ENCODE measurements around the gene IL12B. TPM values are rescaled to one million over a fixed set of nuclear protein-coding genes. Genes with fewer than 3 reads are reported as not detected.
"Not testable (repeated sequence)": the region's sequence is repeated elsewhere in the genome, so short reads cannot be mapped to it uniquely, and the experiment has no call there.

Gene IL12B
- total RNA-seq, result not detected

DNA sequence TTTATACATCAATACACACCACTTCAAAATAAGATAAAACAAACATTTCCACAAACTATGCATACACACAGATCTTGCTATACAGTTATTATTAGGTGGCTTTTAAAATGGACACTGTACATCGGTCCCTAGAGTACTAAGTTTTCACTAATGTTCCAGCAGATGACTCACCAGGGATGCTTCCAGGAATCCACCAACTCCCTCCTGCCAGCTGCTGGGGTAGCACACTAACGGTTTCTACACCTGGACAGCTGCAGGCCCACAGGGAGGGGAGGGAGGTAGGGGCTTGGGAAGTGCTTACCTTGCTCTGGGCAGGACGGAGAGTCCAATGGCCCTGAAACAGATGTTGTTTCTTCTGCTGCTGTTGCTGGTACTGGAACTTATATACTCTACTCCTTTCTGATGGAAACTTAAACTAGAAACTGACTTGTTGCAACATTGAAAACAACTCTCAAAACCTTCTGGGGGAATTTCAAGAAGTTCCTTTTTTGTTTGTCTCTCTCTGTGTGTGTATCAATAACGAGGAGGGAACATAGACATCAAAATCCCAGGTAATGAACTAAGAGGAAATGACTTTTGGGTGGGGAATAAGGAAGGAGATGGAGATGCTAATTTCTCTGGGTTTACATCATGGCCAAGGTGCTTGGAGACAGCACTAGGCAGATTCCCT is at the start of gene IL12B:
Gene IL12B, minus strand, starts transcription at position 357 of the 670 bp plus-strand sequence. CDS start 3,705 bp downstream, outside the sequence.
- peaks cover 10% of the 10 kb centered on the region for H3K27me3 Mint-ChIP-seq
- ATAC-seq (no peak), DNase-seq (no peak)
- H3K9me3 Mint-ChIP-seq, result no peaks in the 10 kb centered on the region
- peak within 1 kb of the TSS; percentile 56 for H3K4me3 Mint-ChIP-seq
- H3K36me3 Mint-ChIP-seq (ENCODE audit: low read depth), result no peaks in the 10 kb centered on the region
- intact Hi-C loops (cut with micrococcal nuclease), result no loop called here
- no peak within 1 kb of the TSS for H3K27ac Mint-ChIP-seq
- ChIA-PET CTCF (interaction anchor here (1.1 kb wide), 1 partner anchor 13 kb away, joined by 4 read pairs; no protein-coding TSS in a partner anchor), POLR2A (no interaction called here)
- TF ChIP-seq, protein P1, sequence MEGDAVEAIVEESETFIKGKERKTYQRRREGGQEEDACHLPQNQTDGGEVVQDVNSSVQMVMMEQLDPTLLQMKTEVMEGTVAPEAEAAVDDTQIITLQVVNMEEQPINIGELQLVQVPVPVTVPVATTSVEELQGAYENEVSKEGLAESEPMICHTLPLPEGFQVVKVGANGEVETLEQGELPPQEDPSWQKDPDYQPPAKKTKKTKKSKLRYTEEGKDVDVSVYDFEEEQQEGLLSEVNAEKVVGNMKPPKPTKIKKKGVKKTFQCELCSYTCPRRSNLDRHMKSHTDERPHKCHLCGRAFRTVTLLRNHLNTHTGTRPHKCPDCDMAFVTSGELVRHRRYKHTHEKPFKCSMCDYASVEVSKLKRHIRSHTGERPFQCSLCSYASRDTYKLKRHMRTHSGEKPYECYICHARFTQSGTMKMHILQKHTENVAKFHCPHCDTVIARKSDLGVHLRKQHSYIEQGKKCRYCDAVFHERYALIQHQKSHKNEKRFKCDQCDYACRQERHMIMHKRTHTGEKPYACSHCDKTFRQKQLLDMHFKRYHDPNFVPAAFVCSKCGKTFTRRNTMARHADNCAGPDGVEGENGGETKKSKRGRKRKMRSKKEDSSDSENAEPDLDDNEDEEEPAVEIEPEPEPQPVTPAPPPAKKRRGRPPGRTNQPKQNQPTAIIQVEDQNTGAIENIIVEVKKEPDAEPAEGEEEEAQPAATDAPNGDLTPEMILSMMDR (IDR thresholded peaks at IDR 0.05), result no peak
- peaks cover 9% of the 10 kb centered on the region for H3K4me1 Mint-ChIP-seq (ENCODE audit: low read depth)

DNA sequence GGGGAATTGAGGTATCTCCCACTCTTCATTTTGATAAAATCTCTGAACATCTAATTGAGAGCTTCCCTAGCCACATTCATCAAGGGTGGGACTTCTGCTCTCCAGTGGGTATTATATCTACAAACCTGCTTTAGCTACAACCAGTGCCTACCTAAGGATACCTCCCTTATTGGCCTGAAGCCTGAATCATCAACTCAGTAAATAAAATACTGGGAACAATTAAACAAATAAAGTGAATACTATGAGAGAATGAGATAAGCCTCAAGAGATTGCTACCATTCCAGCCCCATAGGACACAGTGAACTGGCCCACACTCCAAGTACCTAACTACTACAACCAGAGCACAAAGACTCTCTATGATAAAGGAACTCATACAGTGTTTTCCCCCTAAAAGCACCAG is 47.4 kb upstream of the IL12B start:
- H3K36me3 Mint-ChIP-seq (ENCODE audit: low read depth), result peaks cover 10% of the 10 kb centered on the region
- no peak for DNase-seq
- no peak for ATAC-seq
- peaks cover 27% of the 10 kb centered on the region for H3K9me3 Mint-ChIP-seq
- no peak overlapping the region for H3K4me3 Mint-ChIP-seq
- H3K4me1 Mint-ChIP-seq (ENCODE audit: low read depth), result no peaks in the 10 kb centered on the region
- peaks cover 5% of the 10 kb centered on the region for H3K27me3 Mint-ChIP-seq
- ChIA-PET CTCF (no interaction called here), POLR2A (no interaction called here)
- intact Hi-C loops (cut with micrococcal nuclease), result no loop called here
- TF ChIP-seq, protein P1 (IDR thresholded peaks at IDR 0.05), result no peak
- H3K27ac Mint-ChIP-seq, result no peak overlapping the region

DNA sequence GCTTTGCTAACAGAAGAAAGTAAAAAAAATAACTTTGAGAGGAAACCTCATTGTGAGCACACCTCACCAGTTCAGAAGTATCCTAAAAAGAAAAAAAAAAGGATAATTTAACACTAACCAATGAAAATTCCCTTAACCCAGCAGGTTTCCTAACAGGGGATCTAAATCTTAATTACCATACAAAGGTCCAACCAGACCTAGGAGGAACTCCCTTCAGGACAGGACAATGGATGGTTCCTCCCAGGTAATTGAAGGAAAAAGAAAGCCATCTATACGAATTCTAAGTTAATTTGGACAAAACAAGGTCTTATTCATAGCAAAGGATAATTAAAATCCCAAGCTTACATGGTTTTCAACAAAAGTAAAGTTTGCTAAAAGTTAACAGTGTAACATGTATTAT is 37.6 kb upstream of the IL12B start:
- H3K4me3 Mint-ChIP-seq; ATAC-seq; CTCF ChIA-PET; H3K27ac Mint-ChIP-seq; H3K36me3 Mint-ChIP-seq (ENCODE audit: low read depth); H3K4me1 Mint-ChIP-seq (ENCODE audit: low read depth); intact Hi-C loops (cut with micrococcal nuclease); POLR2A ChIA-PET; H3K27me3 Mint-ChIP-seq; DNase-seq; H3K9me3 Mint-ChIP-seq: not testable (repeated sequence)

DNA sequence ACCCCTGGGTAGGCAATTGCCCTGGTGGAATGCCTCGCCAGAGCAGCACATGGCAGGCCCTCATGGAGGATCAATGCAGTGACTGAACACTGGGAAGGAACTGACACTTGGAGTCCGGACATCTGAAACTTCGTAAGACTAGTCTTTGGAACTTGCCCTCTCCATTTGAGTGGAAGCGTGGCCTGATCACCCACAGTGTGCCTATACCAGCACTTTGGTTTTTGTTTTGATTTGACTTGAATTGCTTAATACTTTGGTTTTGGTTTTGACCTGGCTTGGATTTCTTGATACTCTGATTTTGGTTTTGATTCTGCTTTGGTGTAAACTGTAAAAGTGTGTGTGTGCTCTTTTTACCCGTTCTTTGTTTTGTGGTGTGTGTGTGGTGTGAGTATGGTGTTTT is 36.5 kb upstream of the IL12B start:
- H3K4me1 Mint-ChIP-seq (ENCODE audit: low read depth); H3K27ac Mint-ChIP-seq; H3K4me3 Mint-ChIP-seq; CTCF ChIA-PET; H3K9me3 Mint-ChIP-seq; DNase-seq; intact Hi-C loops (cut with micrococcal nuclease); H3K36me3 Mint-ChIP-seq (ENCODE audit: low read depth); POLR2A ChIA-PET; H3K27me3 Mint-ChIP-seq; ATAC-seq: not testable (repeated sequence)

DNA sequence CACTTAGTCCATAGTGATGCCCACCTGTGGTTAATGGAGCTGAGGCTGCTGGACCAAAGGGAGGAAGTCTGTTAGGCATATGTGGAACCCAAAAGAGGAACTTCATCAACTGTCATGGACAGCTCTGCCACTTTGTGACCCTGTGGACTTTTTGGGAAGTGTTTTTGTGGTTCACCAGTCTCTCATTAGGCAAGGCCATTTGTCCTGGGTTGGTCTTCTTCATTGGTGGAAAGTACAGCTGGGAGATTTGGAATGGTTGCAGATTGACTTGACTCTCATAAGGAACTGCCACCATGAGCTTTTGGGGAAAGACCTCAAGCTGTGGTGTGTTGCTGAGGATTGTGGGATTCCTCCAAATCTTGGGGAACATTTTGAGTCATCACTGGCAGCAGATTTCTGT is 31.9 kb upstream of the IL12B start:
- H3K4me1 Mint-ChIP-seq (ENCODE audit: low read depth), result no peaks in the 10 kb centered on the region
- no peak overlapping the region for H3K27ac Mint-ChIP-seq
- TF ChIP-seq, protein P1 (IDR thresholded peaks at IDR 0.05), result no peak
- ATAC-seq (no peak), DNase-seq (no peak)
- intact Hi-C loops (cut with micrococcal nuclease), result no loop called here
- H3K4me3 Mint-ChIP-seq, result no peak overlapping the region
- no peaks in the 10 kb centered on the region for H3K36me3 Mint-ChIP-seq (ENCODE audit: low read depth)
- H3K27me3 Mint-ChIP-seq, result peaks cover 7% of the 10 kb centered on the region
- no peaks in the 10 kb centered on the region for H3K9me3 Mint-ChIP-seq
- ChIA-PET CTCF (interaction anchor here (1.1 kb wide), 1 partner anchor 10 kb away, joined by 3 read pairs; no protein-coding TSS in a partner anchor), POLR2A (interaction anchor here (1.0 kb wide), 1 partner anchor 12 kb away, joined by 3 read pairs; no protein-coding TSS in a partner anchor)

DNA sequence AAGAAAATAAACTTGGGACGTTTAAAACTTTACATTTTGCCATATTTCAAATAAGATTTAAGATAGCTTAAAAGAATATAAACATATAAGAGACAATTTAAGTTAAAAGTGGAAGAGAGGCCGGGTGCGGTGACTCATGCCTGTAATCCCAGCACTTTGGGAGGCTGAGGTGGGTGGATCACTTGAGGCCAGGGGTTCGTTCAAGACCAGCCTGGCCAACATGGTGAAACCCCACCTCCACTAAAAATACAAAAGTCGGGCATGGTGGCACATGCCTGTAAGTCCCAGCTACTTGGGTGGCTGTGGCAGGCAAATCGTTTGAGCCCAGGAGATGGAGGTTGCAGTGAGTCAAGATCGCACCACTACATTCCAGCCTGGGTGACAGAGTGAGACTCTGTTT is 29.6 kb upstream of the IL12B start:
- DNase-seq; ATAC-seq; H3K4me3 Mint-ChIP-seq; H3K27ac Mint-ChIP-seq; H3K36me3 Mint-ChIP-seq (ENCODE audit: low read depth); H3K4me1 Mint-ChIP-seq (ENCODE audit: low read depth); intact Hi-C loops (cut with micrococcal nuclease); H3K9me3 Mint-ChIP-seq; H3K27me3 Mint-ChIP-seq; POLR2A ChIA-PET: not testable (repeated sequence)
- CTCF ChIA-PET, result interaction anchor here (1.5 kb wide), 1 partner anchor 19 kb away, joined by 3 read pairs; no protein-coding TSS in a partner anchor

All from activated CD8-positive, alpha-beta T cell treated with anti-CD3 and anti-CD28 coated beads for 36 hours (primary cell).